Measurements from ENCODE around the gene CPA3. TPM values are rescaled to one million over a fixed set of nuclear protein-coding genes. Genes with fewer than 3 reads are reported as not detected.

Gene CPA3
- total and polyA plus RNA-seq, 4 donors = 0.42 to 8.6 (median 1.9) TPM; not detected in 1

DNA sequence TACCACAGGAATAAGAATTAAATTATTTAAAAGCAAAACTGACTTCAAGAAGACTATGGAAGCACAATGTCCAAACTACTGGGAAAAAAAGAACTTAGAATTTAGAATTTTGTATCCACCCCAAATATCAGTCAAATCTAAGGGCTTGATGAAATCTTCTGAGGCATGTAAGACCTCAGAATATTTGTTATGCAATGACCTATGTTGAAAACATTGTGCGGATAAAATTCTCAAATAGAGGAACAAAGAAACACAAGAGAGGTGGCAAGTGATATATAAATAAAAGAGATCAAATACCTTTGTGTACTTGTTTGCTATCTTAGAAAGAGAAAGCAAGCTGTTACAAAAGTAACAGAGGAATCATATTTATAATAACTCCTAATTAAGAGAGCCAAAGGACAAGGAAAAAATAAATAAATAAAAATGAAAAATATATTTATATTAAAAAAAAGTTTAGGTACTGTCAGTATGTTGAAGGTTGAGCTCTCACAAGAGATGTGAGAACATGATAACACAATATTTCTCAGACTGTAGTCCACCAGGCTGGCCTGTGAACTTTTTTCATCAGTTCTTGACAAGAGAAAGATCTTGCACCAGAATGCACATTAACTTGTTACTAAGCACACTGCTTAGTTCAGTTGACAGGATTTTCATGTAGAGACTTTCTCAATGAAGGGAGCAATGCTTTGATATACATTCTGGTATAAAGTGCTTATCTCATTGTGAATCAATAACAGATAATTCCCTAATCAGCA, 50.0 kb downstream of the CPA3 start:
- H3K36me3 ChIP-seq (ENCODE audit: control insufficient read depth in 4 of 4, insufficient read depth in 3 of 4, low read depth in 1 of 4, low read length in 3 of 4) = no peaks in the 10 kb centered on the region
- WGBS = 90% methylated on average over 1 of the region's 1 CpG
- H3K9me3 ChIP-seq (ENCODE audit: control insufficient read depth in 4 of 4, low read length in 3 of 4) = peaks cover 0 to 4% (median 0%) of the 10 kb centered on the region in 4 donors
- no peak for TF ChIP-seq EGR1 (IDR thresholded peaks at IDR 0.05; ENCODE audit: low read depth in 2 of 2)
- TF ChIP-seq HNF4G (IDR thresholded peaks at IDR 0.05) = no peak
- TF ChIP-seq SP1 (IDR thresholded peaks at IDR 0.05) = no peak
- H3K9ac ChIP-seq (ENCODE audit: low read depth in 1 of 2, low read length in 2 of 2) = no peak overlapping the region
- no peaks in the 10 kb centered on the region for H3K27me3 ChIP-seq (ENCODE audit: control insufficient read depth in 4 of 4, insufficient read depth in 4 of 4, low read length in 3 of 4)
- no peak for DNase-seq (ENCODE audit: low spot score)
- no peaks in the 10 kb centered on the region for H3K4me1 ChIP-seq (ENCODE audit: control insufficient read depth in 4 of 4, insufficient read depth in 4 of 4, low read length in 3 of 4)
- no peak overlapping the region for H3K27ac ChIP-seq (ENCODE audit: low read depth in 1 of 2, low read length in 2 of 2)
- no peak overlapping the region for H3K4me3 ChIP-seq (ENCODE audit: low read depth in 1 of 3, low read length in 3 of 3)

DNA sequence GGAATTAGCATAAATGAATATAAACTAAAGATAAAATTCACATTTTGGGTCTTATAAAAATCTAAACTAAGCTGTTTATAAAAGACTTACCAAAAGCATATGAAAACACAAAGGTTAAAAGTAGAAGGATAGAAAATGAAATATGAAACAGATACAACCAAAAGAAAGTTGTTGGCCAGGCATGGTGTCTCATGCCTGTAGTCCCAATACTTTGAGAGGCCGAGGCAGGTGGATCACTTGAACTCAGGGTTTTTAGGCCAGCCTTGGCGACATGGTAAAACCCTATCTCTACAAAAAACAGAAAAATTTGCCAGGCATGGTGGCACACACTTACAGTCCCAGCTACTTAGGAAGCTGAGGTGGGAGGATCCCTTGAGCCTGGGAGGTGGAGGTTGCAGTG, 51.0 kb downstream of the CPA3 start:
- Histone ChIP-seq H3K4me1 (ENCODE audit: control insufficient read depth in 4 of 4, insufficient read depth in 4 of 4, low read length in 3 of 4) (no peaks in the 10 kb centered on the region), H3K4me3 (ENCODE audit: low read depth in 1 of 3, low read length in 3 of 3) (no peak overlapping the region), H3K27ac (ENCODE audit: low read depth in 1 of 2, low read length in 2 of 2) (no peak overlapping the region), H3K36me3 (ENCODE audit: control insufficient read depth in 4 of 4, insufficient read depth in 3 of 4, low read depth in 1 of 4, low read length in 3 of 4) (no peaks in the 10 kb centered on the region), H3K9me3 (ENCODE audit: control insufficient read depth in 4 of 4, low read length in 3 of 4) (peaks cover 0 to 4% (median 2%) of the 10 kb centered on the region in 4 donors), H3K9ac (ENCODE audit: low read depth in 1 of 2, low read length in 2 of 2) (no peak overlapping the region), H3K27me3 (ENCODE audit: control insufficient read depth in 4 of 4, insufficient read depth in 4 of 4, low read length in 3 of 4) (no peaks in the 10 kb centered on the region)
- 96% methylated on average over 2 of the region's 2 CpGs for WGBS
- DNase-seq (ENCODE audit: low spot score) = no peak
- TF ChIP-seq, protein P1, sequence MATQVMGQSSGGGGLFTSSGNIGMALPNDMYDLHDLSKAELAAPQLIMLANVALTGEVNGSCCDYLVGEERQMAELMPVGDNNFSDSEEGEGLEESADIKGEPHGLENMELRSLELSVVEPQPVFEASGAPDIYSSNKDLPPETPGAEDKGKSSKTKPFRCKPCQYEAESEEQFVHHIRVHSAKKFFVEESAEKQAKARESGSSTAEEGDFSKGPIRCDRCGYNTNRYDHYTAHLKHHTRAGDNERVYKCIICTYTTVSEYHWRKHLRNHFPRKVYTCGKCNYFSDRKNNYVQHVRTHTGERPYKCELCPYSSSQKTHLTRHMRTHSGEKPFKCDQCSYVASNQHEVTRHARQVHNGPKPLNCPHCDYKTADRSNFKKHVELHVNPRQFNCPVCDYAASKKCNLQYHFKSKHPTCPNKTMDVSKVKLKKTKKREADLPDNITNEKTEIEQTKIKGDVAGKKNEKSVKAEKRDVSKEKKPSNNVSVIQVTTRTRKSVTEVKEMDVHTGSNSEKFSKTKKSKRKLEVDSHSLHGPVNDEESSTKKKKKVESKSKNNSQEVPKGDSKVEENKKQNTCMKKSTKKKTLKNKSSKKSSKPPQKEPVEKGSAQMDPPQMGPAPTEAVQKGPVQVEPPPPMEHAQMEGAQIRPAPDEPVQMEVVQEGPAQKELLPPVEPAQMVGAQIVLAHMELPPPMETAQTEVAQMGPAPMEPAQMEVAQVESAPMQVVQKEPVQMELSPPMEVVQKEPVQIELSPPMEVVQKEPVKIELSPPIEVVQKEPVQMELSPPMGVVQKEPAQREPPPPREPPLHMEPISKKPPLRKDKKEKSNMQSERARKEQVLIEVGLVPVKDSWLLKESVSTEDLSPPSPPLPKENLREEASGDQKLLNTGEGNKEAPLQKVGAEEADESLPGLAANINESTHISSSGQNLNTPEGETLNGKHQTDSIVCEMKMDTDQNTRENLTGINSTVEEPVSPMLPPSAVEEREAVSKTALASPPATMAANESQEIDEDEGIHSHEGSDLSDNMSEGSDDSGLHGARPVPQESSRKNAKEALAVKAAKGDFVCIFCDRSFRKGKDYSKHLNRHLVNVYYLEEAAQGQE (IDR thresholded peaks at IDR 0.05) = no peak
- TF ChIP-seq, protein P2, sequence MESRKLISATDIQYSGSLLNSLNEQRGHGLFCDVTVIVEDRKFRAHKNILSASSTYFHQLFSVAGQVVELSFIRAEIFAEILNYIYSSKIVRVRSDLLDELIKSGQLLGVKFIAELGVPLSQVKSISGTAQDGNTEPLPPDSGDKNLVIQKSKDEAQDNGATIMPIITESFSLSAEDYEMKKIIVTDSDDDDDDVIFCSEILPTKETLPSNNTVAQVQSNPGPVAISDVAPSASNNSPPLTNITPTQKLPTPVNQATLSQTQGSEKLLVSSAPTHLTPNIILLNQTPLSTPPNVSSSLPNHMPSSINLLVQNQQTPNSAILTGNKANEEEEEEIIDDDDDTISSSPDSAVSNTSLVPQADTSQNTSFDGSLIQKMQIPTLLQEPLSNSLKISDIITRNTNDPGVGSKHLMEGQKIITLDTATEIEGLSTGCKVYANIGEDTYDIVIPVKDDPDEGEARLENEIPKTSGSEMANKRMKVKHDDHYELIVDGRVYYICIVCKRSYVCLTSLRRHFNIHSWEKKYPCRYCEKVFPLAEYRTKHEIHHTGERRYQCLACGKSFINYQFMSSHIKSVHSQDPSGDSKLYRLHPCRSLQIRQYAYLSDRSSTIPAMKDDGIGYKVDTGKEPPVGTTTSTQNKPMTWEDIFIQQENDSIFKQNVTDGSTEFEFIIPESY (IDR thresholded peaks at IDR 0.05) = no peak
- TF ChIP-seq YY1 (IDR thresholded peaks at IDR 0.05) (no peak), TAF1 (conservative IDR thresholded peaks at IDR 0.05) (no peak), JUND (IDR thresholded peaks at IDR 0.05) (no peak), HNF4A (conservative IDR thresholded peaks at IDR 0.05) (no peak), NR2F2 (IDR thresholded peaks at IDR 0.05) (no peak)
- TF ChIP-seq, protein P3, sequence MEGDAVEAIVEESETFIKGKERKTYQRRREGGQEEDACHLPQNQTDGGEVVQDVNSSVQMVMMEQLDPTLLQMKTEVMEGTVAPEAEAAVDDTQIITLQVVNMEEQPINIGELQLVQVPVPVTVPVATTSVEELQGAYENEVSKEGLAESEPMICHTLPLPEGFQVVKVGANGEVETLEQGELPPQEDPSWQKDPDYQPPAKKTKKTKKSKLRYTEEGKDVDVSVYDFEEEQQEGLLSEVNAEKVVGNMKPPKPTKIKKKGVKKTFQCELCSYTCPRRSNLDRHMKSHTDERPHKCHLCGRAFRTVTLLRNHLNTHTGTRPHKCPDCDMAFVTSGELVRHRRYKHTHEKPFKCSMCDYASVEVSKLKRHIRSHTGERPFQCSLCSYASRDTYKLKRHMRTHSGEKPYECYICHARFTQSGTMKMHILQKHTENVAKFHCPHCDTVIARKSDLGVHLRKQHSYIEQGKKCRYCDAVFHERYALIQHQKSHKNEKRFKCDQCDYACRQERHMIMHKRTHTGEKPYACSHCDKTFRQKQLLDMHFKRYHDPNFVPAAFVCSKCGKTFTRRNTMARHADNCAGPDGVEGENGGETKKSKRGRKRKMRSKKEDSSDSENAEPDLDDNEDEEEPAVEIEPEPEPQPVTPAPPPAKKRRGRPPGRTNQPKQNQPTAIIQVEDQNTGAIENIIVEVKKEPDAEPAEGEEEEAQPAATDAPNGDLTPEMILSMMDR (IDR thresholded peaks at IDR 0.05; ENCODE audit: low read depth, low read length, missing input control) = no peak

All from liver (tissue), 9 donors.